ENCODE data around the gene SMARCC2.

GRCh38 chr12:56157201-56158028 is 31.9 kb downstream of the SMARCC2 start:
- TF ChIP-seq CTCF (IDR thresholded peaks at IDR 0.05; ENCODE audit: low read depth, low read length): peak; percentile 38
- no peak for TF ChIP-seq EZH2phosphoT487 (IDR thresholded peaks at IDR 0.05; ENCODE audit: low read depth)
